ENCODE data around the gene TLL2. TPM values are rescaled to one million over a fixed set of nuclear protein-coding genes. Genes with fewer than 3 reads are reported as not detected.

TLL2 gene
- total RNA-seq, 1 experiment from 2014 or later, result 0.18 TPM

- TF ChIP-seq EZH2 (IDR thresholded peaks at IDR 0.05; ENCODE audit: low read length, unreplicated experiment) (no peak), CTCF (conservative IDR thresholded peaks at IDR 0.05; ENCODE audit: low read depth, low read length) (no peak), EZH2phosphoT487 (IDR thresholded peaks at IDR 0.05; ENCODE audit: borderline replicate concordance, low read length) (no peak)
- DNase-seq (no peak), ATAC-seq (no peak)
- no peak overlapping the region for H2AFZ ChIP-seq (ENCODE audit: low read length)
- no TSS peak for BruUV-seq (replicated peaks)
- ChIA-PET CTCF (no interaction called here), POLR2A (ENCODE audit: unreplicated experiment) (no interaction called here)
- intact Hi-C loops (cut with micrococcal nuclease), result no loop called here
- H3K4me1 ChIP-seq (ENCODE audit: insufficient read depth, low read length), result peaks cover 10% of the 10 kb centered on the region
- H3K27ac ChIP-seq (ENCODE audit: low read length), result no peak overlapping the region
- no peak overlapping the region for H3K4me2 ChIP-seq (ENCODE audit: low read length)
- H3K36me3 ChIP-seq (ENCODE audit: low read depth, low read length), result no peaks in the 10 kb centered on the region
- no peaks in the 10 kb centered on the region for H3K9me3 ChIP-seq (ENCODE audit: low read length)
- H3K27me3 ChIP-seq (ENCODE audit: low read length), result peaks cover 27% of the 10 kb centered on the region
- no peaks in the 10 kb centered on the region for H4K20me1 ChIP-seq (ENCODE audit: low read length)
- no peak overlapping the region for H3K9ac ChIP-seq (ENCODE audit: low read length)
- no peaks in the 10 kb centered on the region for H3K79me2 ChIP-seq (ENCODE audit: low read length)
- no peak overlapping the region for H3K4me3 ChIP-seq (ENCODE audit: low read length)
- no peaks in the 10 kb centered on the region for H3K9me2 ChIP-seq (replicated peaks; ENCODE audit: low read length)
- no peaks in the 10 kb centered on the region for H3F3A ChIP-seq (ENCODE audit: low read length, unreplicated experiment)
Observed at GRCh38 chr10:96411716-96412320, 101.9 kb downstream of the TLL2 start.

- ChIA-PET CTCF (no interaction called here), POLR2A (ENCODE audit: unreplicated experiment) (no interaction called here)
- ATAC-seq, result no peak
- intact Hi-C loops (cut with micrococcal nuclease), result no loop called here
- Histone ChIP-seq H3K27ac (ENCODE audit: low read length) (no peak overlapping the region), H2AFZ (ENCODE audit: low read length) (no peak overlapping the region), H3K4me2 (ENCODE audit: low read length) (no peak overlapping the region), H3K4me1 (ENCODE audit: insufficient read depth, low read length) (no peaks in the 10 kb centered on the region), H3K79me2 (ENCODE audit: low read length) (no peaks in the 10 kb centered on the region), H3K36me3 (ENCODE audit: low read depth, low read length) (no peaks in the 10 kb centered on the region), H3K9me3 (ENCODE audit: low read length) (no peaks in the 10 kb centered on the region), H3K9ac (ENCODE audit: low read length) (no peak overlapping the region), H3K27me3 (ENCODE audit: low read length) (peaks cover 28% of the 10 kb centered on the region), H3F3A (ENCODE audit: low read length, unreplicated experiment) (no peaks in the 10 kb centered on the region), H3K4me3 (ENCODE audit: low read length) (no peak overlapping the region), H3K9me2 (replicated peaks; ENCODE audit: low read length) (no peaks in the 10 kb centered on the region), H4K20me1 (ENCODE audit: low read length) (no peaks in the 10 kb centered on the region)
- BruUV-seq (replicated peaks), result no TSS peak
- no peak for DNase-seq
- TF ChIP-seq EZH2 (IDR thresholded peaks at IDR 0.05; ENCODE audit: low read length, unreplicated experiment), result no peak
- no peak for TF ChIP-seq EZH2phosphoT487 (IDR thresholded peaks at IDR 0.05; ENCODE audit: borderline replicate concordance, low read length)
- TF ChIP-seq CTCF (conservative IDR thresholded peaks at IDR 0.05; ENCODE audit: low read depth, low read length), result no peak
Observed at GRCh38 chr10:96410296-96410695, 103.4 kb downstream of the TLL2 start.

DNA sequence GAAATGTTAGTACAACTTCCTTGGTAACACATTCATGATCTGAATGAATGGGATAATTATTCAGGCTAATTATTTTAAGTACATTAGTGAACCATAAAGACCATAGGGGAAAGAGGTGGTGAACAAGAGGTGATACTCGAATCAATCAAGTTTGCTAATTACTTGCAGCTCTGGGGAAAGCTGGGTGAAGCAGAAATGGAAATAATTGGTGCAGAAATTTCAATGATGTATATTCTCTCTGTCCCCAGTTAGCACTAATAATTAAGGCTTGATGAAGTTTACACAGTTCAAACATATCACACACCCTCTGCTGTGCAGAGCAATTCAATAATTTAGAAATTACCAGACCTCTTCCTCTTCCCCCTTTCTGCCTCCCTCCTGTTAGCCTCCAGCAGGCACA is 105.5 kb downstream of the TLL2 start:
- Histone ChIP-seq H2AFZ (ENCODE audit: low read length) (no peak overlapping the region), H4K20me1 (ENCODE audit: low read length) (no peaks in the 10 kb centered on the region), H3K27me3 (ENCODE audit: low read length) (peaks cover 33% of the 10 kb centered on the region), H3K9me3 (ENCODE audit: low read length) (no peaks in the 10 kb centered on the region), H3K79me2 (ENCODE audit: low read length) (no peaks in the 10 kb centered on the region), H3F3A (ENCODE audit: low read length, unreplicated experiment) (no peaks in the 10 kb centered on the region), H3K36me3 (ENCODE audit: low read depth, low read length) (no peaks in the 10 kb centered on the region), H3K4me3 (ENCODE audit: low read length) (no peak overlapping the region), H3K9me2 (replicated peaks; ENCODE audit: low read length) (no peaks in the 10 kb centered on the region), H3K9ac (ENCODE audit: low read length) (no peak overlapping the region), H3K27ac (ENCODE audit: low read length) (no peak overlapping the region), H3K4me1 (ENCODE audit: insufficient read depth, low read length) (no peaks in the 10 kb centered on the region), H3K4me2 (ENCODE audit: low read length) (no peak overlapping the region)
- intact Hi-C loops (cut with micrococcal nuclease), result no loop called here
- ATAC-seq (no peak), DNase-seq (no peak)
- TF ChIP-seq EZH2phosphoT487 (IDR thresholded peaks at IDR 0.05; ENCODE audit: borderline replicate concordance, low read length) (no peak), EZH2 (IDR thresholded peaks at IDR 0.05; ENCODE audit: low read length, unreplicated experiment) (no peak), CTCF (conservative IDR thresholded peaks at IDR 0.05; ENCODE audit: low read depth, low read length) (no peak)
- BruUV-seq (replicated peaks), result no TSS peak
- CTCF ChIA-PET, result no interaction called here
- POLR2A ChIA-PET (ENCODE audit: unreplicated experiment), result no interaction called here
